Measurements from ENCODE around the gene ZDHHC11B. TPM values are rescaled to one million over a fixed set of nuclear protein-coding genes. Genes with fewer than 3 reads are reported as not detected.
"Not testable (repeated sequence)": the region's sequence is repeated elsewhere in the genome, so short reads cannot be mapped to it uniquely, and the experiment has no call there.

ZDHHC11B gene
- total RNA-seq, 1 experiment from 2014 or later = 0.40 TPM

- CTCF ChIA-PET; H4K20me1 ChIP-seq (ENCODE audit: low read length); ATAC-seq; BruUV-seq (replicated peaks); H3K36me3 ChIP-seq (ENCODE audit: low read depth, low read length); H3F3A ChIP-seq (ENCODE audit: low read length, unreplicated experiment); H3K79me2 ChIP-seq (ENCODE audit: low read length); H3K9me2 ChIP-seq (replicated peaks; ENCODE audit: low read length); H3K4me2 ChIP-seq (ENCODE audit: low read length); H3K9me3 ChIP-seq (ENCODE audit: low read length); H2AFZ ChIP-seq (ENCODE audit: low read length); H3K27me3 ChIP-seq (ENCODE audit: low read length); H3K4me1 ChIP-seq (ENCODE audit: insufficient read depth, low read length); DNase-seq; H3K9ac ChIP-seq (ENCODE audit: low read length); H3K4me3 ChIP-seq (ENCODE audit: low read length); intact Hi-C loops (cut with micrococcal nuclease); POLR2A ChIA-PET (ENCODE audit: unreplicated experiment); H3K27ac ChIP-seq (ENCODE audit: low read length): not testable (repeated sequence)
Observed at GRCh38 chr5:782356-782755, 2.2 kb downstream of the ZDHHC11B start.

GRCh38 chr5:780571-780970, 4.0 kb downstream of the ZDHHC11B start:
- H3K4me3 ChIP-seq (ENCODE audit: low read length); CTCF ChIA-PET; H3K9ac ChIP-seq (ENCODE audit: low read length); H3K27me3 ChIP-seq (ENCODE audit: low read length); H3K36me3 ChIP-seq (ENCODE audit: low read depth, low read length); intact Hi-C loops (cut with micrococcal nuclease); BruUV-seq (replicated peaks); H3K4me1 ChIP-seq (ENCODE audit: insufficient read depth, low read length); POLR2A ChIA-PET (ENCODE audit: unreplicated experiment); DNase-seq; H3K27ac ChIP-seq (ENCODE audit: low read length); H3K4me2 ChIP-seq (ENCODE audit: low read length); ATAC-seq; H2AFZ ChIP-seq (ENCODE audit: low read length); H3K79me2 ChIP-seq (ENCODE audit: low read length); H4K20me1 ChIP-seq (ENCODE audit: low read length); H3K9me3 ChIP-seq (ENCODE audit: low read length); H3F3A ChIP-seq (ENCODE audit: low read length, unreplicated experiment); H3K9me2 ChIP-seq (replicated peaks; ENCODE audit: low read length): not testable (repeated sequence)

- CTCF ChIA-PET; H3F3A ChIP-seq (ENCODE audit: low read length, unreplicated experiment); H3K79me2 ChIP-seq (ENCODE audit: low read length); H3K4me3 ChIP-seq (ENCODE audit: low read length); H3K36me3 ChIP-seq (ENCODE audit: low read depth, low read length); H3K9me2 ChIP-seq (replicated peaks; ENCODE audit: low read length); H3K27ac ChIP-seq (ENCODE audit: low read length); POLR2A ChIA-PET (ENCODE audit: unreplicated experiment); H3K27me3 ChIP-seq (ENCODE audit: low read length); H4K20me1 ChIP-seq (ENCODE audit: low read length); H3K9ac ChIP-seq (ENCODE audit: low read length); DNase-seq; ATAC-seq; intact Hi-C loops (cut with micrococcal nuclease); H3K4me1 ChIP-seq (ENCODE audit: insufficient read depth, low read length); H3K9me3 ChIP-seq (ENCODE audit: low read length); H3K4me2 ChIP-seq (ENCODE audit: low read length); H2AFZ ChIP-seq (ENCODE audit: low read length); BruUV-seq (replicated peaks): not testable (repeated sequence)
Observed at GRCh38 chr5:778967-779366, 5.6 kb downstream of the ZDHHC11B start.

- CTCF ChIA-PET, ATAC-seq: not testable (repeated sequence)
Observed at GRCh38 chr5:778421-778820, 6.1 kb downstream of the ZDHHC11B start.

GRCh38 chr5:777756-778161, 6.8 kb downstream of the ZDHHC11B start:
- Histone ChIP-seq H3K36me3 (ENCODE audit: low read depth, low read length) (no peaks in the 10 kb centered on the region), H3K4me3 (ENCODE audit: low read length) (no peak overlapping the region), H3K9ac (ENCODE audit: low read length) (no peak overlapping the region), H3K27me3 (ENCODE audit: low read length) (no peaks in the 10 kb centered on the region), H3K79me2 (ENCODE audit: low read length) (no peaks in the 10 kb centered on the region), H3K9me3 (ENCODE audit: low read length) (no peaks in the 10 kb centered on the region), H3K4me2 (ENCODE audit: low read length) (no peak overlapping the region), H3K27ac (ENCODE audit: low read length) (no peak overlapping the region), H3K9me2 (replicated peaks; ENCODE audit: low read length) (no peaks in the 10 kb centered on the region), H3F3A (ENCODE audit: low read length, unreplicated experiment) (no peaks in the 10 kb centered on the region), H4K20me1 (ENCODE audit: low read length) (no peaks in the 10 kb centered on the region), H3K4me1 (ENCODE audit: insufficient read depth, low read length) (no peaks in the 10 kb centered on the region), H2AFZ (ENCODE audit: low read length) (no peak overlapping the region)
- POLR2A ChIA-PET (ENCODE audit: unreplicated experiment) = no interaction called here
- DNase-seq (no peak), ATAC-seq (no peak)
- TF ChIP-seq EZH2phosphoT487 (IDR thresholded peaks at IDR 0.05; ENCODE audit: borderline replicate concordance, low read length) (no peak), EZH2 (IDR thresholded peaks at IDR 0.05; ENCODE audit: low read length, unreplicated experiment) (no peak), CTCF (conservative IDR thresholded peaks at IDR 0.05; ENCODE audit: low read depth, low read length) (no peak)
- CTCF ChIA-PET = no interaction called here
- intact Hi-C loops (cut with micrococcal nuclease) = no loop called here
- BruUV-seq (replicated peaks) = no TSS peak

More at GRCh38 chr5:778421-778820, 6.1 kb downstream of the ZDHHC11B start:
- H3K4me2 ChIP-seq (ENCODE audit: low read length); H3K4me3 ChIP-seq (ENCODE audit: low read length); H3K27ac ChIP-seq (ENCODE audit: low read length); H3K9ac ChIP-seq (ENCODE audit: low read length); intact Hi-C loops (cut with micrococcal nuclease); H3K9me3 ChIP-seq (ENCODE audit: low read length); BruUV-seq (replicated peaks); H3K27me3 ChIP-seq (ENCODE audit: low read length); POLR2A ChIA-PET (ENCODE audit: unreplicated experiment); H4K20me1 ChIP-seq (ENCODE audit: low read length); H2AFZ ChIP-seq (ENCODE audit: low read length); H3K79me2 ChIP-seq (ENCODE audit: low read length); DNase-seq; H3F3A ChIP-seq (ENCODE audit: low read length, unreplicated experiment); H3K36me3 ChIP-seq (ENCODE audit: low read depth, low read length); H3K4me1 ChIP-seq (ENCODE audit: insufficient read depth, low read length); H3K9me2 ChIP-seq (replicated peaks; ENCODE audit: low read length): not testable (repeated sequence)
